ENCODE results near the gene RPL13A. TPM values are rescaled to one million over a fixed set of nuclear protein-coding genes. Genes with fewer than 3 reads are reported as not detected.

The RPL13A gene
- total RNA-seq, 1 experiment from 2014 or later = 2,630 TPM

- no peak for DNase-seq (ENCODE audit: low read depth)
These were observed 6.3 kb upstream of the RPL13A start for GRCh38 chr19:49481020-49481683.

GRCh38 chr19:49486232-49486631 lies 1.2 kb upstream of the RPL13A start:
- no peak for DNase-seq (ENCODE audit: low read depth)

- DNase-seq (ENCODE audit: low read depth) = no peak
These were observed 615 bp upstream of the RPL13A start for GRCh38 chr19:49486710-49487276.

- no peak for DNase-seq (ENCODE audit: low read depth)
These were observed 846 bp downstream of the RPL13A start for GRCh38 chr19:49488046-49488862.

GRCh38 chr19:49488863-49489537 lies 1.6 kb downstream of the RPL13A start:
- DNase-seq (ENCODE audit: low read depth) = no peak

- DNase-seq (ENCODE audit: low read depth) = no peak
These were observed 2.3 kb downstream of the RPL13A start for GRCh38 chr19:49489601-49490167.

GRCh38 chr19:49490287-49491029 lies 3.0 kb downstream of the RPL13A start:
- DNase-seq (ENCODE audit: low read depth) = no peak

GRCh38 chr19:49491030-49491803 lies 3.8 kb downstream of the RPL13A start:
- DNase-seq (ENCODE audit: low read depth) = no peak

- no peak for DNase-seq (ENCODE audit: low read depth)
These were observed 4.6 kb downstream of the RPL13A start for GRCh38 chr19:49491804-49492572.

- peak; percentile 35 for DNase-seq (ENCODE audit: low read depth)
These were observed 5.4 kb downstream of the RPL13A start for GRCh38 chr19:49492573-49493405.

GRCh38 chr19:49496574-49497008 lies 9.2 kb downstream of the RPL13A start:
- no peak for DNase-seq (ENCODE audit: low read depth)

- DNase-seq (ENCODE audit: low read depth) = peak; percentile 68
These were observed 9.8 kb downstream of the RPL13A start for GRCh38 chr19:49497047-49497788.

- no peak for DNase-seq (ENCODE audit: low read depth)
These were observed 10.3 kb downstream of the RPL13A start for GRCh38 chr19:49497789-49498103.

GRCh38 chr19:49498475-49498874 lies 11.1 kb downstream of the RPL13A start:
- no peak for DNase-seq (ENCODE audit: low read depth)

- DNase-seq (ENCODE audit: low read depth) = no peak
These were observed 11.7 kb downstream of the RPL13A start for GRCh38 chr19:49499030-49499670.

GRCh38 chr19:49502866-49503581 lies 15.6 kb downstream of the RPL13A start:
- DNase-seq (ENCODE audit: low read depth) = peak; percentile 78

GRCh38 chr19:49503582-49503962 lies 16.2 kb downstream of the RPL13A start:
- DNase-seq (ENCODE audit: low read depth) = no peak

Data from RPMI7951 (cell line).